Prostate gland (tissue), 2 donors: Measurements from ENCODE around the gene GPR31. TPM values are rescaled to one million over a fixed set of nuclear protein-coding genes. Genes with fewer than 3 reads are reported as not detected.

ENCODE experiments used
- DNase-seq: peaks from one replicate; pipeline ENCODE4 v3.0.0-alpha.2; 2019; ENCODE audit warnings: low spot score
- H3K27ac ChIP-seq, 2 donors: fragments of 200-600 bp; sonication (generic); 2 replicates each; pipeline ENCODE4 v1.5.1; 2017 to 2019
- H3K27me3 ChIP-seq: fragments of 200-600 bp; sonication (generic); replicated peaks from 2 replicates; pipeline ENCODE4 v1.5.1; 2019; ENCODE audit not compliant: insufficient read depth
- H3K36me3 ChIP-seq, 2 donors: fragments of 200-600 bp; sonication (generic); 1 replicate in 1 of 2; 2 replicates in 1 of 2; pipeline versions ENCODE4 v1.5.1 to v1.8.1; 2017 to 2019
- H3K4me1 ChIP-seq: fragments of 200-600 bp; sonication (generic); replicated peaks from 2 replicates; pipeline ENCODE4 v1.5.1; 2019
- H3K4me3 ChIP-seq, 2 donors: fragments of 200-600 bp; sonication (generic); 2 replicates each; pipeline ENCODE4 v1.5.1; 2017 to 2019
- H3K9me3 ChIP-seq: fragments of 200-600 bp; sonication (generic); 2 replicates; pipeline ENCODE4 v1.5.1; 2017
- POLR2A ChIP-seq: fragments of 450-650 bp; IDR thresholded peaks from one replicate; pipeline ENCODE4 v1.6.1; 2016; ENCODE audit warnings: antibody characterized with exemption, mild to moderate bottlenecking
- POLR2AphosphoS5 ChIP-seq: sonication (generic); formaldehyde crosslinking; IDR thresholded peaks from one replicate; pipeline ENCODE4 v1.6.1; 2017; ENCODE audit warnings: antibody characterized with exemption
- WGBS: methylation state at CpG from one replicate; pipeline ENCODE4 v1.1.5; 2018; 5-methylcytosine and 5-hydroxymethylcytosine counted together
- intact Hi-C: fragments of 100-400 bp; cut with DNase I; formaldehyde crosslinking; loops from one replicate; pipeline ENCODE4 v1.14.2; 2022
- total RNA-seq, 2 donors: library from RNA; depleted of rRNA; stranded (reverse); fragments of >200 nt; gene quantifications; one replicate each; pipeline ENCODE4 v1.1.0, GENCODE V29; 2016
- TF ChIP-seq, protein P1 (sequence below), 4 experiments: fragments of 200-600 bp in 2 of 4; fragments of 450-650 bp in 2 of 4; sonication (generic) in 2 of 4; IDR thresholded peaks; 1 replicate in 3 of 4; 2 replicates in 1 of 4; pipeline ENCODE4 v1.5.1; 2016 to 2019; ENCODE audit warnings: antibody characterized with exemption in 4 of 4, mild to moderate bottlenecking in 2 of 4, moderate library complexity in 2 of 4

The GPR31 gene
- total RNA-seq, 2 donors from 2014 or later: not detected

- Histone ChIP-seq H3K27me3 (no peaks in the 10 kb centered on the region), H3K4me3 (no peak overlapping the region), H3K4me1 (no peaks in the 10 kb centered on the region), H3K9me3 (no peaks in the 10 kb centered on the region), H3K36me3 (no peaks in the 10 kb centered on the region), H3K27ac (no peak overlapping the region)
- intact Hi-C loops: no loop called here
- TF ChIP-seq, protein P1, sequence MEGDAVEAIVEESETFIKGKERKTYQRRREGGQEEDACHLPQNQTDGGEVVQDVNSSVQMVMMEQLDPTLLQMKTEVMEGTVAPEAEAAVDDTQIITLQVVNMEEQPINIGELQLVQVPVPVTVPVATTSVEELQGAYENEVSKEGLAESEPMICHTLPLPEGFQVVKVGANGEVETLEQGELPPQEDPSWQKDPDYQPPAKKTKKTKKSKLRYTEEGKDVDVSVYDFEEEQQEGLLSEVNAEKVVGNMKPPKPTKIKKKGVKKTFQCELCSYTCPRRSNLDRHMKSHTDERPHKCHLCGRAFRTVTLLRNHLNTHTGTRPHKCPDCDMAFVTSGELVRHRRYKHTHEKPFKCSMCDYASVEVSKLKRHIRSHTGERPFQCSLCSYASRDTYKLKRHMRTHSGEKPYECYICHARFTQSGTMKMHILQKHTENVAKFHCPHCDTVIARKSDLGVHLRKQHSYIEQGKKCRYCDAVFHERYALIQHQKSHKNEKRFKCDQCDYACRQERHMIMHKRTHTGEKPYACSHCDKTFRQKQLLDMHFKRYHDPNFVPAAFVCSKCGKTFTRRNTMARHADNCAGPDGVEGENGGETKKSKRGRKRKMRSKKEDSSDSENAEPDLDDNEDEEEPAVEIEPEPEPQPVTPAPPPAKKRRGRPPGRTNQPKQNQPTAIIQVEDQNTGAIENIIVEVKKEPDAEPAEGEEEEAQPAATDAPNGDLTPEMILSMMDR (IDR thresholded peaks at IDR 0.05): no peak
- TF ChIP-seq POLR2AphosphoS5: no peak
- TF ChIP-seq POLR2A: no peak
- no peak for DNase-seq
- 27% methylated on average over 16 of the region's 16 CpGs for WGBS
These were observed 10.8 kb downstream of the GPR31 start for GRCh38 chr6:167146977-167147376.

DNA sequence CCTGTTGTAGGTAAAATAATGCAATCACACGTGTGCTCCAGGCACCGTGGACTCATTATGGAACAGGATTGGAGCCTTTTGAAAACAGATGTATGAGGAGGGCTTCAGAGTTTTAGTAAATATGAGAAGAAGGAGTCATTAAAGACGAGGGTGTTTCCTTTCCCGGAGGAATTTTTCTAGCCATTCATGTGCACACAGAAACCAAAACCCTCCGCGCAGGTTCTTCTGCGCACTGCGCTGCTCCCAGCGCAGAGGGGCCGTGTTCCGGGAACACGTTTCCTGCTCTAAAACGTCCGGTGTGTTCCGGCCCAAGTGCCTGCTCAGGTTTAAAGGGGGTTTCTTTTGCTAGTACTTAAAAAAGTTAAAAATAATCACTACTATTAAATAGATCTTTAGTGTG, 11.6 kb downstream of the GPR31 start:
- TF ChIP-seq, protein P1 (IDR thresholded peaks at IDR 0.05): no peak
- no peak for TF ChIP-seq POLR2AphosphoS5
- TF ChIP-seq POLR2A: no peak
- 79% methylated on average over 15 of the region's 15 CpGs for WGBS
- Histone ChIP-seq H3K27me3 (no peaks in the 10 kb centered on the region), H3K27ac (no peak overlapping the region), H3K9me3 (no peaks in the 10 kb centered on the region), H3K36me3 (no peaks in the 10 kb centered on the region), H3K4me1 (no peaks in the 10 kb centered on the region), H3K4me3 (no peak overlapping the region)
- intact Hi-C loops: no loop called here
- DNase-seq: no peak

GRCh38 chr6:167145461-167145860, 12.3 kb downstream of the GPR31 start:
- Histone ChIP-seq H3K27me3 (no peaks in the 10 kb centered on the region), H3K9me3 (no peaks in the 10 kb centered on the region), H3K36me3 (no peaks in the 10 kb centered on the region), H3K4me3 (no peak overlapping the region), H3K27ac (no peak overlapping the region), H3K4me1 (no peaks in the 10 kb centered on the region)
- no peak for DNase-seq
- intact Hi-C loops: no loop called here
- WGBS: 90% methylated on average over 10 of the region's 12 CpGs
- TF ChIP-seq POLR2AphosphoS5: no peak
- no peak for TF ChIP-seq POLR2A
- TF ChIP-seq, protein P1 (IDR thresholded peaks at IDR 0.05): no peak

DNA sequence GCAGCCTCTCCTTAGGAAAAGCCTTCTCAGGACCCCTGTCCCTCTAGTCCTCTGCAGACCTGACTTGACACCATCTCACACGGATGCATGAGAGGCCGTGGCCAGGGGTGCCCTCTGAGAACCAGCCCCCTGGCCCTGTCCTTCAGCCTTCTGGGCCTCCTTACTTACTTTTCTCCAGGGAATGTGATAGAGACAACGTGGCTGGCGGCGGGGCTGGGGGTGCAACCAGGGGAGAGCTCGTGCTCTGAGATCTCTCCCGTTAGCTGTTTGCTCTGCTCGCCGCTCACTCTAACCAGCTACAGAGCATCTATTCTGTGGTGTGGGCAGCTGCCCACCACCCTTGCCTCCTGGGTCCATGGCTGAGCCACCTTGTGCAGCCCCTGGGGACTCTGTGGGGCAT, 14.7 kb downstream of the GPR31 start:
- no peak for DNase-seq
- intact Hi-C loops: loop anchor here (5.0 kb wide), 2 partner anchors 146 to 356 kb away; partner anchors contain the start of gene CEP43
- H3K4me3 ChIP-seq: no peak overlapping the region

DNA sequence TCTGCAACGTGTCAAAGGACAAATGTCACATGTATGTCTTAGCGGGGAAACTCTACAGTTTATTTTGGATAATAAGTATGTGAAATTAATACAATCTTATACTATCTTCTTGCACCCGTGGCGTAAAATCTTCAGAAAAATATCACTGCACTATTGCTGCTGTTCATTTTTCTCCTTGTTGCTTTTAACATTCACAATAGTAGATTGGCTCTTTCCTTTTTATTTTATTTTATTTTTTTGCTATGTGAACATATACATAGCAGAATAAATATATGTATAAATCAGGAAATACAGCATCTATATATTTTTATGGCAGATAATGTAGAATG, 15.4 kb downstream of the GPR31 start:
- TF ChIP-seq POLR2A (no peak), POLR2AphosphoS5 (no peak)
- TF ChIP-seq, protein P1 (IDR thresholded peaks at IDR 0.05): no peak
- Histone ChIP-seq H3K27me3 (no peaks in the 10 kb centered on the region), H3K4me3 (no peak overlapping the region), H3K9me3 (no peaks in the 10 kb centered on the region), H3K36me3 (no peaks in the 10 kb centered on the region), H3K4me1 (no peaks in the 10 kb centered on the region), H3K27ac (no peak overlapping the region)
- DNase-seq: no peak
- WGBS: 38% methylated on average over 4 of the region's 4 CpGs
- intact Hi-C loops: loop anchor here (1.0 to 5.0 kb wide), 3 partner anchors 145 to 368 kb away; partner anchors contain the start of gene CEP43

More for the DNA sequence above, 14.7 kb downstream of the GPR31 start:
- Histone ChIP-seq H3K9me3 (no peaks in the 10 kb centered on the region), H3K4me1 (no peaks in the 10 kb centered on the region), H3K27ac (no peak overlapping the region), H3K27me3 (no peaks in the 10 kb centered on the region), H3K36me3 (no peaks in the 10 kb centered on the region)
- TF ChIP-seq, protein P1 (IDR thresholded peaks at IDR 0.05): no peak
- no peak for TF ChIP-seq POLR2AphosphoS5
- TF ChIP-seq POLR2A: no peak
- 91% methylated on average over 9 of the region's 9 CpGs for WGBS
